HG02870 (cell line): Measurements from ENCODE around the gene IFNL1.
"Not testable (repeated sequence)": the region's sequence is repeated elsewhere in the genome, so short reads cannot be mapped to it uniquely, and the experiment has no call there.

Experiments
- ATAC-seq: cut with Tn5 transposase; IDR thresholded peaks from one replicate; pipeline ENCODE4 v1.9.1; 2021; ENCODE audit warnings: mild to moderate bottlenecking, moderate library complexity; ENCODE audit not compliant: unreplicated experiment

The IFNL1 gene

DNA sequence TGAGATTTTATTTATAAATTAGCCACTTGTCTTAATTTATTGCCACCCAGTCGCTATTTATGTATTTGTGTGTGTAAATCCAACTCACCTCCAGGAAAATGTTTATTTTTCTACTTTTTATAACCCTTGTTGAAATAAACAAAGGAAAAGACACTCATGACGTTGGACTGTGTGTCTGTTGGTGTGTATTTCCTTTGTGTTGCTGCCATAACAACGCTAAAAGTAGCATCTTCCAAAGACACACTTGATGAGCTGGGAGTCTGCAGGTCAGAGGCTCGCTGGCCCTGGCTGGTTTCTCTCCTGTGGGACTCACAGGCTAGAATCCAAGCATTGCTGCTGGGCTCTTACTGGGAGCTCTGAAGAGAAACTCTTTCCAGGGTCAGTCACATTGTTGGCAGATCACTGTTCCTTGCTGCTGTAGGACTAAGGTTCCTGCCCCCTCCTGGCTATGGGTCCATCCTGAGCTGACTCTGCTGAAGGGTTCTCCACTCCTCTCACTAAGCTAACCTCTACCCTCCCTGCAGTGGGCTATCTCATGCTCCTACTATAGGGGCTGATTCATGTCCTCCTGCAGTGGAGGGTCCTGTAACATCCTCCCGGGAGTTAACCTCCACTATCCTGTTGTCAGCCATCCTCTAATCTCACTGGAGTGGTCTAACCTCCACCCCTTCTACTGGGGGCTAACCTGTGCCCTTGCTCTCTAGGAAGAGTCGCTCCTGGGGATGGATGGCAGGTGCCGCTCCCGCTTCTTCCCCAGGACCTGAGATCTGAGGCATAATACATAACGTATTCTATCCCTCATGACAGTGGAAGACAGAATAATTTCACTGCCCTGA lies 26.0 kb upstream of the IFNL1 start:
- no peak for ATAC-seq

DNA sequence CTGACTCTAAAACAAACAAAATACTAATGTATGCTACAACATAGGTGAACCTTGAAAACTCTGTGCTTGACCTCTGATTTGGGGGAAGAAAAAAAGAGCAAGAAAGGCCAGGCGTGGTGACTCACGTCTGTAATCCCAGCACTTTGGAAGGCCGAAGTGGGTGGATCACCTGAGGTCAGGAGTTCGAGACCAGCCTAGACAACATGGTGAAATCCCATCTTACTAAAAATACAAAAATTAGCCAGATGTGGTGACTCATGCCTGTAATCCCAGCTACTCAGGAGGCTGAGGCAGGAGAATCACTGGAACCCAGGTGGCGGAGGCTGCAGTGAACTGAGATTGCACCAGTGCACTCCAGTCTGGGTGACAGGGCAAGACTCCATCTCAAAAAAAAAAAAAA lies 22.3 kb upstream of the IFNL1 start:
- not testable (repeated sequence) for ATAC-seq

DNA sequence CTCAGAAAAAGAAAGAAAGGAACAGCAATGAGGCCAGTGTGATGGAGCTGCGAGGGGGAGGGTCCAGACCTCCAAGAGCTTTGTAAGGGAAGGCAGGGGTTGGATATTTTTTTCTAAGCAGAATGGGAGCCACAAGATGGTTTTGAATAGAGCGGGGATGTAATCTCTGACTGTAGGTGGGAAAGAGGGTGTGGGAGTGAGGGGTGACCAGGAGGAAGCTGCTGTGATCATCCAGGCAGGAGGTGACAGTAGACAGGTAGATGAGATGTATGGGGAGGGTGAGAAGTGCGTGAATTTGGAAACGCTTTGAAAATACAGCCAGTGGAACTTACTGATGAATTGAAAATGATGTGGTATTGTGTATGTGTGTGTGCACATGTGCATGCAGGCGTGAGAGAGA lies 20.6 kb upstream of the IFNL1 start:
- no peak for ATAC-seq

DNA sequence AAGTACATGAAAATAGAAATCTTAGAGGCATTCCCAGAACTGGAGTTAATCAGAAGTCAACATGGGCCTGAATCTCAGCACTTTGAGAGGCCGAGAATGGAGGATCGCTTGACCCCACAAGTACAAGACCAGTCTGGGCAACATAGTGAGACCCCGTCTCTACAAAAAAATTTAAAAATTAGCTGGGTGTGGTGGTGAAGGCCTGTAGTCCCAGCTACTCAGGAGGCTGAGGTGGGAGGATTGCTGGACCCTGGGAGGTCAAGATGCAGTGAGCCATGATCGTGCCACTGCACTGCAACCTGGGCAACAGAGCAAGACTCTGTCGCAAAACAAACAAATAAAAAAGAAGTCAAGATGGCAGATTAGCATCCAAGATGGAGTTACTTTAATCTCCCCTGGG lies 19.5 kb upstream of the IFNL1 start:
- ATAC-seq: no peak

DNA sequence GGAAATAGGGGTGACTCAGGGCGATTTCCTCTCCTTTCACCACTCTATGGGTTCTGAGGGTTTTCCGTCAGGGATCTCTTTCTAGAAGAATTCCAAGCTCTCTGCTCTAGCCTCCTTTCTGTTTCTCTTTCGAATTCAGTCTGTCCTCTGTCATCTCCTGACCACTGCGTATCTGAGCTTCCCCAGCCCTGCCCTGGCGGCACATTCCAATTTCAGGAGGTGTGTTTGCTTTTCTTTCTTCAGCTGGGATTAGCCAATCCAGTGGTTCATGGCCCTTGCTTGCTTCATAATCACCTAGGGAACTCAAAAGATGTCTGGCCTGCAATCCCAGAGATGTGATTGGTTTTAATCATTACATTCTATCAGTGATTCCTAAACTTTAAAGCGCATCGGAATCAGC lies 18.6 kb upstream of the IFNL1 start:
- ATAC-seq: no peak

DNA sequence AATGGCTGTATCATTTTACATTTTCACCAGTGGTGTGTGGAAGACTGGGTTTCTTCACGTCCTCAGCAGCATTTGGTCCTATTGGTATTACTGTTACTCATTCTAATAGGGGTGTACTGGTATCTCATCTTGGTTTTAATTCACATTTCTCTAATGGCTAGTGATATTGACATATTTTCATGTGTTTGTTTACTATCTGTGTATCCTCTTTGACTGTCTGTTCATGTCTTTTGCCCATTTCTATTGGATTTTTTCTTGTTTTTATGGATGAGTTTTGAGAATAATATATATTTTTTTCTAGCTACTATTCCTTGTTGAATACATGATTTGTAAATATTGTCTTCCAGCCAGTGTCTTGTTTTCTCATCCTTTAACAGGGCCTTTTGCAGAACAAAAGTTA lies 14.2 kb upstream of the IFNL1 start:
- ATAC-seq: no peak

DNA sequence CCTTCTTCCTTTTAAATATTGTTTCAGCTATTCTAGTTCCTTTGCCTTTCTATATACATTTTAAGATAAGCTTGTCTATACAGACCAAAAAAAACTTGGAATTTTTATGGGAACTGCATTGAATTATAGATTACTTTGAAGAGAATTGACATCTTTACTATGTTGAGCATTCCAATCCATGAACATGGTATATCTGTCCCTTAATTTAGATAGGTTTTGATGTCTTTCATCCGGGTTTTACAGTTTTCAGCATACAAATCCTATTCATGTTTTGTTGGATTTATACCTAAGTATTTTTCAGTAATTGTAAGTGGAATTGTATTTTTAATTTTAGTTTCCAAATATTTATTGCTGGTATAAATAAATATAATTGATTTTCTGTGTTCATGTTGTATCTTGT lies 12.2 kb upstream of the IFNL1 start:
- ATAC-seq: no peak

DNA sequence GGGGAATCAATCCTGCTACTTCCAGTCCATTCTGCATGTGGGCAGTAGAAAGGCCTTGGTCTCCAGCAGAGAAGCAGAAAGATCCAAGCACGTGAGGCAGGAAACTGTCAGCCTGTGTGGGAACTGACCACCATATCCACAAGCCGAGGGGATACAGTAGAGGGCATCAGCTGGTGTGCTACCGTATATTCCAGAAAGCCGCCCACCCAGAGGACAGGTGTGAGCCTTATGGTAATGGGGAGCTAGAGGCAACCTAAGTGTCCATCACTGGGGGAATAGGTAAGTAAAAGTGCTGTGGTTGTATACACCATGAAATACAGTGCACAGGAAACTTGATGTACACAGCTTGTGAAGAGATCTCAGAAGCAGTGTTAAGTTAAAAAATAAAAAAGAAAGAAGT lies 2.8 kb upstream of the IFNL1 start:
- no peak for ATAC-seq

DNA sequence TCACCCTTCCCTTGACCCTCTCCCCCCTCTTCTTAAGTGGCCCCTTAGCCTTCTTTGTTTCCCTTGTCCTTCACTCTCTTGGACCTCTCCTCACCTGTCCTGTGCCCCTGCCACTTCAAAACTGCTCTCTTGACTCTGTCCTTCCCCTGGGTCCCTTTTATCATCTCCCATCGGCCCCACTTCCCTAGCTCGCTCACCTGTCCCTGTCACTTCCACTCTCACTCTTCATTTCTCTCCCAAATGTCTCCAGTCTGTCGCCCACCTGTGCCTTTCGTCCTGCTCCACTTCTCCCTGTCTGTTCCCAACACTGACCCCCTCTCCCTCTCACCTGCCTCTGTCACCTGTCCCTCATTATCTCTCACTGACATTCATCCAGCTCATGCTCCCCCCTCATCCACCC lies 699 bp downstream of the IFNL1 start:
- ATAC-seq: no peak

DNA sequence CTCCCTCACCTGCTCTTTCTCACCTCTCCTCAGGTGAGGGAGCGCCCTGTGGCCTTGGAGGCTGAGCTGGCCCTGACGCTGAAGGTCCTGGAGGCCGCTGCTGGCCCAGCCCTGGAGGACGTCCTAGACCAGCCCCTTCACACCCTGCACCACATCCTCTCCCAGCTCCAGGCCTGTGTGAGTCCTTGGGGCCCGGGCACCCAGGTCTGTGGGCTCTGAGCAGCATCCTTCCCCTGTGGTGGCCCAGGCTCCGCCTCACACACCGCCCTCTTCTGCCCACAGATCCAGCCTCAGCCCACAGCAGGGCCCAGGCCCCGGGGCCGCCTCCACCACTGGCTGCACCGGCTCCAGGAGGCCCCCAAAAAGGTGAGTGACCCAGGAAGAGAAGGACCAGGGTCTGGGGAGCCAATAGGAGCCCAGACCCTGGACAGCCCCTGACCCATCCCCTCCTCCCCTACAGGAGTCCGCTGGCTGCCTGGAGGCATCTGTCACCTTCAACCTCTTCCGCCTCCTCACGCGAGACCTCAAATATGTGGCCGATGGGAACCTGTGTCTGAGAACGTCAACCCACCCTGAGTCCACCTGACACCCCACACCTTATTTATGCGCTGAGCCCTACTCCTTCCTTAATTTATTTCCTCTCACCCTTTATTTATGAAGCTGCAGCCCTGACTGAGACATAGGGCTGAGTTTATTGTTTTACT lies 1.9 kb downstream of the IFNL1 start:
- no peak for ATAC-seq

DNA sequence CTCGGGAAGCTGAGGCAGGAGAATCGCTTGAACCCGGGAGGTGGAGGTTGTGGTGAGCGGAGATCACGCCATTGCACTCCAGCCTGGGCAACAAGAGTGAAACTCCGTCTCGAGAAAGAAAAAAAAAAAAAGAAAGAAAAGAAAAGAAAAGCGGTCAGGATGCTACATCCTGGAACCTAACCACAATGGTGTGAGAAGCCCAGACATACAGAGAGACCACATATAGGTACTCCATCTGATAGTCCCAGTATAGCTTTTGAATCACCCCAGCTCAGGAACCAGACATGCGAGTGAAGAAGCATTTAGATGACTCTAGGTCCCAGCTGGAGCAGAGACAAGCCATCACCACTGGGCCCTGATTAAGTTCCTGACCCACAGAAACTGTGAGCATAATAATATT lies 3.2 kb downstream of the IFNL1 start:
- no peak for ATAC-seq

DNA sequence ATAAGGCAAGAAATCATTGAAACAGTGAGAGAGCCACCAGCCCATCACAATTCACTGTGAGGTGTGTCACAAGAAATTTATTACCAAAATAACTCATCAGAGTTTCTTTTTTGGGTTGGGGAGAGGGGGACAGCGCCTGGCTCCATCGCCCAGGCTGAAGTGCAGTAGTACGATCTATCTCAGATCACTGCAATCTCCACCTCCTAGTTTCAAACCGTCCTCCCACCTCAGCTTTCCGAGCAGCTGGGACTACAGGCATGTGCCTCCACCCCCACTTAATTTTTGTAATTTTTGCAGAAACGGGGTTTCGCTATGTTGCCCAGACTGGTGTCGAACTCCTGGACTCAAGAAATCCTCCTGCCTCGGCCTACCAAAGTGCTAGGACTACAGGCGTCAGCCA lies 3.6 kb downstream of the IFNL1 start:
- ATAC-seq: no peak

DNA sequence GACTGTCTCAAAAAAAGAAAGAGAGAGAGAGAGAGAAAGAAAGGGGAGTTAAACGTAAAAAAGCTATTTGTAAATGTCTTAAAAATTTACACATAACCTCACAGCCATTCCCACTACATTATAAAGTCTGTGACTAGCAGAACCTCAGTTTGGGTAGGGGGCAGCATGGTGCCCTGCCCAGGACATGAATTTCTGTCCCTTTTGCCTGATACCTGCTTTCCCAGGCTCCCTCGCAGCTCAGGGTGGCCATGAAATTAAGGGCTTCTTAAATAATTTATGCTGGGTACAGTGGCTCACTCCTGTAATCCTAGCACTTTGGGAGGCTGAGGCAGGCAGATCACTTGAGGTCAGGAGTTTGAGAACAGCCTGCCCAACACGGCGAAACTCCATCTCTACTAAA lies 4.8 kb downstream of the IFNL1 start:
- ATAC-seq: no peak

DNA sequence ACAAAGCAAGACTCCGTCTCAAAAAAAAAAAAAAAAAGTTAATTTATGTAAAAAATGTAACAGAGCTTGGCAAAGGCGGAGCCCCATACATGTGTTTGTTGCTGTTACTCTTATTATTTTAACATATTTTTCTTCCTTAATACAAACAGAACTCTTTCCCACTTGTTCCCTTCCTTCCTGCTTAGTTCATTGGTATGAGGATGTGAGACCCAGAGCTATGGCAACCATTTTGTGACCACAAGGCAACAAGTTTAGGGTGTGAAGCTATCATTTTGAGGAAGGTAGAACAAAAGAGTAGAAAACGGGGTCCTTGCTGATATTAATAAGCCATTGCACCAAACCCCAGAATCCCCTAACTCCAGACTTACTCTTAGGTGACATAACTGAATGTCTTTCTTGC lies 5.4 kb downstream of the IFNL1 start:
- ATAC-seq: no peak

DNA sequence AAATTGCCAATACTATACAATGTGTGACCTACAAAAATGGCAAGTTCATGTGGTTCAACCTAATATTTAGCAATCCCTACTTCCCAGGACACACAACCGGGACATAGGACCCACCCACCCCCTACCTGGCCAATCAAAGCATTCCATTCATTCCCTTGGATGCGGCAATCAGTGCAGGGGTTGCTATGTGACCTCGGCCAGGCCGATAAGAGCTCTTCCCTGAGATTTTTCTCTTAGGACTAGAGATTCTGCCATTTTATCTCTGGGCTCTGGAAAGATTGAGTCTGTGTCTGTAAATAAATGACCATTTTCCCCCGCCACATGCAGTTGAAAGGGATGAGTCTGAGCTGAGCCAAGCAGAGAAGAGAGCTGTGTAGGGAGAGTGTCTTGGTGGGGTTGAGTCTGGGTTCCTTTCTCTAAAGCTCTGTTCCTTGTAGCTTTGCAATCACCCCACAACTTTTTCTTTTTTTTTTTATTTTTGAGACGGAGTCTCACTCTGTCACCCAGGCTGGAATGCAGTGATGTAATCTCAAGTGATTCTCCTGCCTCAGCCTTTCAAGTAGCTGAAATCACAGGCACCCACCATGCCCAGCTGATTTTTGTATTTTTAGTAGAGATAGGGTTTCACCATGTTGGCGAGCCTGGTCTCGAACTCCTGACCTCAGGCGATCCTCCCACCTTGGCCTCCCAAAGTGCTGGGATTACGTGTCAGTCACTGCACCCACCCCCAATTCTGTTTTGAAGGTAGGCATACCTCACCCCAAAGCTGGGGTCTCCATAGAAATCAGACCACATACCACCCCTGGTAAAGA lies 7.4 kb downstream of the IFNL1 start:
- no peak for ATAC-seq

DNA sequence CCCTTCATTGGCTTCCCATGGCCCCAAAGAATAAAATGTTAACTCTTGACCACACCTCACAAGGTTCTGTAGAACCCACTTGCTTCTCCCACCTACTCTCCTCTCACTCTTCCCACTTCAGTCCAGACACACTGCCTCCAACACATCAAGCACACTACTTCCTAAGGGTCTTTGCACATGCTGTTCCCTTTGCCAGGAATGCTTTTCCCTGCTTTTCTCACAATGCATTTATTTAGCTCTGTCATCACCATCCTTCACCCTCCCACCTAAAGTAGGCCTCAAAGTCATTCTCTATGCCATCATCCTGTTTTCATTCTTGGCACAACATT lies 7.9 kb downstream of the IFNL1 start:
- ATAC-seq: no peak

DNA sequence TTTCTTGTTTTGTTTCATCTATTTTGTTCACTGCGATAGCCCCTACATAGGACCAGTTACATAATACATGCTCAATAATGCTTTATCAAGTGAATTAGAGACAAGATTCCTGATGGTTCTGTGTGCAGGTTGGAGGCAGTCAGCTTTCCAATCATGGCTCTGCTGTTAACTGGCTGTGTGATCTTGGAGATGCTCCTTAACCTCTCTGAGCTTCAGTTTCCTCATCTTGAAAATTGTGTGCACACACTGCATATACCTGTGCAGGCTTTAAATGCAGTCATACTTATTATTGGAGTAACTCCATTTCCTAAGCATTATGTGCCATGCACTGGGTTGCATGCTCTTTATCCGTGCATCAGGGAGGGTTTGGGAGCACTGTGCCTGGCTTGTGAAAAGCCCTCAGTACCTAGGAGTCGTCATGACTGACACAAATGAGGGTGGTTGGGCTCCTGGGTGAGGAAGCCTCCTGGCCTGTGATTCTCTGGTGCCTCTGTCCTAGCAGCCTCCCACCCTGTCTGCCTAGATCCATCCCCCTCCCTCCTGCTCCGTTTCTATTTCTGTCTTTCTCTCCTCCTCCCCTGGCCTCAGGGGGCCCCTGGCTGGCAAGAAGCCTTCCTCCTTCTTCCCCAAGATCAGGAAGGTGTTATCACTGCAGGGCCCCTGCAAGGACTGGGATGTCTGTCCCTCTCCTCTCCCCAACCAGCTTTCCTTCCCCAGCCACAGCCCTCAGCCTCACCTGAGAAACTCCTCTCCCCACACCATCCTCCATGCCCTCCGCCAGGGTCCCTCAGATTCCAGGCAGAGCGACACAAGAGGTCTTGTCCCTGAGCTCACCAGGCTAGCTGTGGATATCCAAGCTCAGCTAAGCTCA lies 8.7 kb downstream of the IFNL1 start:
- ATAC-seq: no peak

DNA sequence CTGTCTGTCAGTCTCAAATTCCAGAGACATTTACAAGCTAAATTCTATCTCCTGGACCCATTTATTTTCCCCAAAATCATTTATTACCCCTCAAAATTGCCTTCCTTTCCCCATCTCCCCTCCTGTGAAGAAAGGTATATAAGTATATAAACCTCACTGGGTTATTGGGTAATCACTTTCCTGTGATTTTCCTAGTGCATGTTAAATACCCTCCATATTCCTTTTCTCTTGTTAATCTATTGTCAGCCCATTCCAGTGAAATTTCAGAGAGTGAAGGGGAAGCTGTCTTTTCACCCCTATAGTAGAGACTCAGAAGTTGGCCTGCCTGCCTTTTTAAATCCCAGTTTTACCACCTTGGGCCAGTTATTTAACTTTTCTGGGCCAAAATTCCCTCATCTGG lies 9.9 kb downstream of the IFNL1 start:
- ATAC-seq: no peak

DNA sequence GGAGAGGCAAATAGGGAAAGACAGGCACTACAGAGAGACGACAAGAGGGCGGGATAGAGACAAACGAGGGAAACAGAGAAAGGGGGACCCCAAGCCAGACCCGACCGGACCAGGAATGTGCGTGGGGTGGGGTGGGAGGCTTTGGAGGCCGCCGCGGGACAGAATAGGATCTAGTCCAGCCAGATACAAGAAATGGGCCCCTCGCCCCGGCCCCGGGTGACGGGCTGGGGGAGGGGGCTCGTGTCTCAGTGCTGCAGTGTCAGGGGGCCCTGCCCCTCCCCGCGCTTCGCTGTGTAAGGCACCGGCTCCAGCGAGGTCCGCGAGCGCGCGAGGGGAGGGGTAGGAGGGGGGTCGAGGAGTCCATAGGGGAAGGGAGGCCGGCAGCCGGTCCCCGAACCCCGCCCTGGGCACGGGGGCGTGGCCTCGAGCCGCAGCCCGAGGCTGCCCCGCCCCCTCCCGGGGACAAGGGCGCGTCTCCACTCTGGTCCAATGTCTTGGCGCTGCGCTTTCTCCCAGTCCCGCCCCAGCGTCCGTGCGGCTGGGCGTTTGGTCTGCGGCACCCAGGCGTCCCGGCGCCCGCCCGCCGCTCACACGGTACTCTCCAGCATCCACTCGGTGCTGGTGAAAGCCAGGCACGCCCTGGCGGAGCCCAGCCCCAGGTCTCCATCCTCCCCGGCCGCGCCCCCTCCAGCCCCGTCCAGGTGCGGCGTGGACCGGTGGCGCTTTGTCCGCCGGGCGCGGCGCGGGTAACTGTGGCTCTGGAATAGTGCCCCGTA lies 11.0 kb downstream of the IFNL1 start:
- no peak for ATAC-seq

DNA sequence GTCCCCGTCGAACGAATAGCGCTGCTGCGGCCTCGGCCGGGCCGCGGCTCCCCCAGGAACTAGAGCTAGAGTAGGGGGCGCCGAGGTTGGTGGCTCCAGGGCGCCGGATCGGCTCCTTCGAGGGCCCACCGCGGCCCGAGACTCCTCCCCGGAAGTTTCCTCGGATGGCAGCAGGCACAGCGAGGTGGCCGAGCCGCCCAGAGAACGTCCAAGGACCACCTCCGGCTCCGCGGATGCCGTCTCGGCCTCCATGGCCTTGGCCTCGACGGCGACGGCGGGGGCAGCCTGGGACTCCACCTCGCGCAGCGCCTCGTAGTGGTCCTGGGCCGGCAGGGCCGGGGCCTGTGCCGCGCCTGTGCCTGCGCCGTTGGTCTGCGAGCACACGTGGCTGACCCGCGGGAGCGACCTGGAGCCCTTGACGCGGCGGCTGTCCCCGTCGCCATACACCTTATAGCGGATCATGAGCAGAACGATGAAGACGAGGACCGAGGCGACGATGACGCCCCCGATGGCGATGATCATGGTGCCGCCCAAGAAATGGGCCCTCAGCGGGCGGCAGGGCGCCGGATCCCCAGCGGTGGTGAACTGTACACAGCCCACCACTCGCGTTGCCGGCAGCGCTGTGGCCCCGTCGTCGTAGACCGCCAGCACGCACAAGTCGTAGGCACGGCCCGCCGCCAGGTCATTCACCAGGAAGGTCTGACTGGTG lies 11.8 kb downstream of the IFNL1 start:
- ATAC-seq: no peak
